LNCAP (cell line): ENCODE data around the gene CRY1.

Experiments used
- CTCF ChIP-seq: fragments of 450-650 bp; IDR thresholded peaks from 2 replicates; pipeline ENCODE4 v1.5.1; 2017; ENCODE audit warnings: mild to moderate bottlenecking

The CRY1 gene

GRCh38 chr12:107029081-107029480, 64.3 kb downstream of the CRY1 start:
- no peak for TF ChIP-seq CTCF

- no peak for TF ChIP-seq CTCF
Observed at GRCh38 chr12:107027636-107028053, 65.7 kb downstream of the CRY1 start.

- TF ChIP-seq CTCF: no peak
Observed at GRCh38 chr12:107026806-107027635, 66.3 kb downstream of the CRY1 start.

GRCh38 chr12:107025671-107026070, 67.7 kb downstream of the CRY1 start:
- TF ChIP-seq CTCF: no peak

- no peak for TF ChIP-seq CTCF
Observed at GRCh38 chr12:107019546-107019945, 73.8 kb downstream of the CRY1 start.

GRCh38 chr12:107017042-107017441, 76.3 kb downstream of the CRY1 start:
- TF ChIP-seq CTCF: no peak

- TF ChIP-seq CTCF: peak; percentile 40; the same call in 1 of the 2 replicates
Observed at GRCh38 chr12:107014055-107014454, 79.3 kb downstream of the CRY1 start.
